Adipocyte (in vitro differentiated cells): ENCODE results near the gene SRC.

ENCODE experiments used
- DNase-seq: peaks from one replicate; pipeline ENCODE4 v3.0.0-alpha.2; 2015; ENCODE audit warnings: low read depth
- H3K27me3 ChIP-seq: replicated peaks from 2 replicates; pipeline ENCODE4 v1.7.0; 2013; ENCODE audit warnings: mild to moderate bottlenecking, low read length, moderate library complexity; ENCODE audit not compliant: control insufficient read depth, insufficient read depth
- H3K36me3 ChIP-seq: 2 replicates; pipeline ENCODE4 v1.7.0; 2013; ENCODE audit warnings: low read length, mild to moderate bottlenecking, moderate library complexity; ENCODE audit not compliant: control insufficient read depth, insufficient read depth, severe bottlenecking
- H3K4me1 ChIP-seq: 2 replicates; pipeline ENCODE4 v1.7.0; 2013; ENCODE audit warnings: mild to moderate bottlenecking, low read length, moderate library complexity; ENCODE audit not compliant: control insufficient read depth, insufficient read depth
- H3K4me3 ChIP-seq: 2 replicates; pipeline ENCODE4 v1.7.0; 2013; ENCODE audit warnings: mild to moderate bottlenecking, low read length, moderate library complexity
- H3K9ac ChIP-seq: 2 replicates; pipeline ENCODE4 v1.7.0; 2013; ENCODE audit warnings: mild to moderate bottlenecking, low read length, moderate library complexity
- H3K9me3 ChIP-seq: 2 replicates; pipeline ENCODE4 v1.7.0; 2013; ENCODE audit warnings: mild to moderate bottlenecking, low read length, moderate library complexity; ENCODE audit not compliant: control insufficient read depth

The SRC gene

DNA sequence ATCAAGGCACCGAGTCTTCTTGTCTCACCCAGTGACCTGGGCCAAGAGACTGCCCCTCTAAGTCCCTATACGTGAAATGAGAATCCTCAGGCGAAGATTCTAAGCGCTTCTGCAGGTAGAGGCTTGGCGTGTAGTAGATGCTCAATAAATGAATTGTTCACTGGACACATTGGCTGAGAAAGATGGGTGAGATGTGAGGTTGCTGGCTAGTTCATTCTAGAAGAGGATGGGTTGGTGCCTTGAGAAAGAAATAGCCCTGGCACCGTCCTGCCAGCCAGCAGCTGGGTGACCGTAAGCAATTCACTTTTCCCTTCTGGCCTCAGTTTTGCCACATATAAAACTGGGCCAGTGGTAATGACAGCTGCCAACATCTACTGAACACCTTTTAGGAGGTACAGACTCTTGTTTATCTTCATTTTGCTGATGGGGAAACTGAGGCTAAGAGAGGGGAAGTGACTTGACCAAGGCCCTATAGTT lies 1.4 kb downstream of the SRC start:
- Histone ChIP-seq H3K4me3 (peak overlapping the region; percentile 79), H3K9me3 (no peaks in the 10 kb centered on the region), H3K36me3 (no peaks in the 10 kb centered on the region), H3K27me3 (no peaks in the 10 kb centered on the region), H3K9ac (peak overlapping the region; percentile 87), H3K4me1 (peaks cover 31% of the 10 kb centered on the region)
- DNase-seq, result no peak

DNA sequence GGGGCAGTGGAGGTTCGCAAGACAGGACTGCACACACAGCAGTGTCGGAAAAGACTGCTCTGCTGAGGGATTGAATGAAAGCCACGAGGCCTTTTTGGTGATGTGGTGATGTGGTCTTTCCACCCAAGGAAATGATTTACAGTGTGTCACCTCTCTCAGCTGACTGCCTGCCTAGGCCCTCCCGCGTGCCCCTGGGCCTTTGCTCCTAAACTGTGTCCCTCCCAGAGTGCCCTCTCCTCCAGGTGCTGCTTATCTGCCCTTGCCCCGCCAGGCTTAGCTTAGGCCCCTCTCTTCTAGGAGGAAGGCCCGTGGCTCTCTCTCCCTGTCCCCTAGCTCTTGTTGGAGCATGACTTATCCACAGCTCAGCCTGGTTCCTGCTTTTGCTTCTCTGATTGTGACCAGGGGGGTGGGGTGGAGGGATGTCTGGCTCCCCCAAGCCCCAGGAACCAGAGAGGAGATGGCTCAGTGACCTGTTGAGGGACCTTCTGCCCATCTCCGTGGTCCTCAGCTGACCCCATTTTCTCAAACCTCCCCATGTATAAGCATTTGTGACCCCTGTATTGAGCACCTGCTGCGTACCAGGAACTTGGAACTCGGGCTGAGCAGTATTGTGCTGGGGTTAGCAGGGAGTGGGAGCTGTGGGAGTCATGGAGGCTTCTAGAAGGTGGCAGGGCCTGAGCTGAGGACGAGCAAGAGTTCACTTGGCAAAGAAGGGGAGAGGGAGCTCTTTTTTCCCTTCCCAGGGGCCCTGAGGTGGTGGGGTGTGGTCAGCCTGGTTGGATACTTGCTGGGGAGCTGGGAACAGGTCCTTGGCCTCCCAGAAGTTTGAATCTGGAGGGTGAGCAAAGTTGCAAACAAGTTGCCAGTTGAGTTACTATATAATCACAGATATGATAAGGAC lies 2.2 kb downstream of the SRC start:
- Histone ChIP-seq H3K27me3 (no peaks in the 10 kb centered on the region), H3K4me1 (peaks cover 36% of the 10 kb centered on the region), H3K9me3 (no peaks in the 10 kb centered on the region), H3K4me3 (no peak overlapping the region), H3K9ac (no peak overlapping the region), H3K36me3 (no peaks in the 10 kb centered on the region)
- DNase-seq, result no peak

DNA sequence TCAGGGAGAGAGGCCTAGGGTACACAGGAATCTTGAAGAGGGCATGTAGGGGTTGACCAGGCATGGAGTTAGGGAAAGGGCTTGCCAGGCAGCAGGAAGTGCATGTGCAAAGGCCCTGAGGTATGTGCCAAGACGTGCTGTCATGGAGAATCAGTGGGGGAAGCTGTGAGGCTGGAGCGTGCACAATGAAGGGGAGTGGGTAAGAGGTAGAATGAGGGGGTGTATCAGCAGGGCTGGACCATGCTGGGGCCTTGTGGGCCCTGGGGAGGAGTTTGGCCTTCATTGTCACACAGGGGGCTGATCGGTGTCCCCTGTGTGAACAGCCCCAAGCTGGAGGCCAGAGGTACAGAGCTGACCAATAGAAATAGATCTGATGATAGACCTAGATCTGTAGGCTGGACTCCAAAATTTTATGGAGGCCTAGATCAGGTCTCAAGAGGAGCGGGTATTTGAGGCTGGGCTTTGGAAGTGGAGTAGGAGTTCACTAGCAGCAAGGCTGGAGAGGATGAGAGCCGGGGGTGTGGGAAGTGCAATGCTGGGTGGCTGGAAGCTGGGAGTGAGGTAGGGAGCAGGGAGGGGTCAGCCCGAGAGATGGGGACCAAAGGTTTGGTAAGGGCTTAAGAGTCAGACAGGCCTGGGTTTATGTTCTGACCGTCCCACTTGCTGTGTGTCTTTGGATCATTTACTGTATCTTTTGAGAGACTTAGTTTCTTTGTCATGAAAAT lies 3.0 kb downstream of the SRC start:
- Histone ChIP-seq H3K9ac (no peak overlapping the region), H3K36me3 (peaks cover 5% of the 10 kb centered on the region), H3K4me1 (peaks cover 36% of the 10 kb centered on the region), H3K9me3 (no peaks in the 10 kb centered on the region), H3K4me3 (no peak overlapping the region), H3K27me3 (no peaks in the 10 kb centered on the region)
- no peak for DNase-seq

DNA sequence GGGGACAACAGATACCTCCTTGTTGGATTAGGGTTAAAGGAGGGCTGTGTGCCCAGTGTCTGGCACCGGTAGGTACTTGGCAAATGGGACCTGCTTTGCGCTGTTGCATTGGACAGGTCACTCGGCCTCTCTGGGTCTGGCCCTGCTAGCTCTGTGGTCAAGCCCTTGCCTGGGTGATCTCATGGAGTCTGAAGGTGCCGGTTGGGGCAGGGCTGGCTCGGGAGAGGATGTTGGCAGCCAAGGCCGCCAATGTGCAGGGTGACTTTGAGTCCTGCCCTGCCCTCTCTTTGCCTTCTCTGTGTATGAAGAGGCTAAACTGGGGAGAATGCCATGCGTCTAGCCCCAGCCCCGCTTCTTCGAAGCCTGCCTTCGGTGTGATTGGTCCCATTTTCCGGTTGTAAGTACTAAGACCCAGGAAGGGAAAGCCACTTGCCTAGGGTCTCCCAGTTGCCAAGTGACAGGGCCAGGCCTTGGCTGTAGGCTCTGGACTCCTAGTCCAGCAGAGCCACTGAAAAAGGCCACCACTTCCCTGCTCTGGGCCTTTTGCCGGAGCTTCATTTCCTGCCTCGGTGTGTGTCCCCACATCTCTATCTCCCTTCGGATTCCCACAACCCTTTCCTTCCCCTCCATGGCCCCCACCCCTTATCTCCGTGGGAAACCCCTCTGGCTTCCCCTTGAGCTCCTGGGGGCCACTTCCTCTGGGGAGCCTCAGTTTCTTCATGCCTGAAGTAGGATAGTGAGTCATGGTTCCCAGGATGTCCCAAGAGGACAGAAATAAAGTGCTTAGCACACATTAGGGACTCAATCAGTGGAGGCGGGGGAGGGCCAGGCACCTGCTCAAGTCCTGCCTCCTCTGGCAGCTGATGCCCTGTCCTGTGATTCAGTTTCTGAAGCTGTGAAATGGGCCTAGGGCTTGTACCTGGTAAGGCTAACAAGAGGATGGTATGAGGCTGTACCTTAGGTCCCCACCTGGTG lies 3.9 kb downstream of the SRC start:
- H3K36me3 ChIP-seq, result peaks cover 8% of the 10 kb centered on the region

DNA sequence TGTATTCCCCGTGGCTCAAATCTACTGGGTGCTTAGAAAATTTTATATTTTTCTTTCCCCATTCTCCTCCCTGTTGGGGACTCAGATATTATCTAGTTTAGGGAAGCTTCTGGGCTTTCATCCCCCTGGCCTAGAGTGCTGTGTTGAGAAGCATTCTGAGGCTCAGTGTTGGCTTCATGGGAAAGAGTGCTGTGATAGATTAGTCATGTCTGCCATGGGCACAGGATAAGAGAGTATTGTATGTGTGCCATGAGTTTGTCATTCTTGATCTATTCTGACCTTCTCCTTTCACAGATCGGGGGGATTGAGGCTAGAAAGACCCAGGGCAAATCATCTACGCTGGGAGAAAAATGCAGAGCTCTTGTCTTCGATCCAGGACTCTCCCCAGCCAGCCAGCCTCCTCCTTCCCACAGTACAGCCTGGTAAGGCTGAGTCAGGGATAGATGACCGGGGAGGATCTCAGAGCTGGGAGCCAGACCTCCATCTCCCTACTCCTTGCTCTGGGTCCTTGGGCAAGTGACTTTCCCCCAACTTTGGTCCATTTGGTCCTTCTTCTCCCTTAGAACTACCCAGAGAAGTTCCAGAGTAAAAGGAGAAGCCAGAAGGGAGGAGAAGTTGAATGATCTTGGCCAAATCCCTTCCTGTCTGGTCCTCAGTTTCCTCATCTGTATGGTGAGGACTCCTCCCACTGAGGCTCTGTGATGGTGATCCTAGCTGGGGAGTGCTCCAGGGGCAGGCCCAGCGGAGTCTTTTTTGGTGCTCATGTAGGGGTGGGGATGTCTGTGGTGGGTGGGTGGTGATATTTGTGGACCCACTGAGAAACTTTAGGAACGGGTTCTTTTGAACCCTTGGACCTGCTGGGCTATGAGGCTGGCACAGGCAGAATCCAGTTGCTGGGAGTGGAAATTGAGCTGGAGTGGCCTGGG lies 5.0 kb downstream of the SRC start:
- no peak for DNase-seq
- peaks cover 8% of the 10 kb centered on the region for H3K36me3 ChIP-seq

More for the DNA sequence above, 3.9 kb downstream of the SRC start:
- no peak overlapping the region for H3K4me3 ChIP-seq
- no peak for DNase-seq
- no peaks in the 10 kb centered on the region for H3K9me3 ChIP-seq
- no peak overlapping the region for H3K9ac ChIP-seq
- no peaks in the 10 kb centered on the region for H3K27me3 ChIP-seq
- peaks cover 36% of the 10 kb centered on the region for H3K4me1 ChIP-seq

DNA sequence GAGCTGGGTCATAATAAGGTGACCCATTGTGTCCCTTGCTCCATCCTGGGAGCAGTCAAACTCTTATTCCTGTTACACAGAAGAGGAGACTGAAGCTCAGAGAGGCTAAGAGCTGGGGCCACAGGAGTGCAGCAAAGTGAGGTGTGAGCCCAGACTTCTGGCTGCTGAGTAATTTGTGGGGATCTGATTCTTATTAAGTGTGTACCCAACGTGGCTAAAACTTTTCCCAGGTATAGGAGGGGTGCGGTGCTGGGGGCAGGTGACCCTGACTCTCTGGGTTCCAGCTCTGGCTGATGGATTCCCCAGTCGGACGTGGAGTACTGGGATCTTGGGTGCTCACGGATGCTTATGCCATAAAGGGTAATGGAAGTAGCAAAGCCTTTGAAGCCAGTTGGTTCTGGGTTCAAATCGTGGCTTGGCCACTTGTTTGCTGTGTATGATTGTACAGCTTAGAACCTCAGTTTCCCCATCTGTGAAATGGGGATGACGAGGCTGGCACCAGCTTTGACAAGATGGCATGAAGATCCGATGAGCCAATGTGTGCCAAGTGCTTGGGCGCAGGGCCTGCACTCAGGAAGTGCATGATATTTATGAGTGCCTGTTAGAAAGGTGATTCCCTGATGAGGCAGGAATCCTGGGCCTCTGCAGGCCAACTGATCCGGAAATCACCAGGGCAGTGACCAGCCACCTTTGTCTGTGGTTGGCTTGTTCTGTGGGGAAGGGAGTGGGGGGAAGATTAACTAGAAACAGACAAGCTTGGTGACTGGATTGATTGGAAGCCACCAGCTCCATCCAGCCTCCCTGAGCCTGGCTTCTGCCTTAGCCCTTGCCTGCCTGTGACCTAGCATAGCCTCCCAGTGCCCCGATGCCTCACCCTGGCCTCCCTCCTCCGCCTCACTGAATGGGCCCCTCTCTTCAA lies 6.0 kb downstream of the SRC start:
- H3K9ac ChIP-seq, result no peak overlapping the region
- H3K4me3 ChIP-seq, result no peak overlapping the region
- no peaks in the 10 kb centered on the region for H3K9me3 ChIP-seq
- H3K27me3 ChIP-seq, result no peaks in the 10 kb centered on the region
- no peak for DNase-seq
- peaks cover 37% of the 10 kb centered on the region for H3K4me1 ChIP-seq
- H3K36me3 ChIP-seq, result peaks cover 8% of the 10 kb centered on the region

More for the DNA sequence above, 5.0 kb downstream of the SRC start:
- Histone ChIP-seq H3K9ac (no peak overlapping the region), H3K4me3 (no peak overlapping the region), H3K4me1 (peaks cover 33% of the 10 kb centered on the region), H3K9me3 (no peaks in the 10 kb centered on the region), H3K27me3 (no peaks in the 10 kb centered on the region)

DNA sequence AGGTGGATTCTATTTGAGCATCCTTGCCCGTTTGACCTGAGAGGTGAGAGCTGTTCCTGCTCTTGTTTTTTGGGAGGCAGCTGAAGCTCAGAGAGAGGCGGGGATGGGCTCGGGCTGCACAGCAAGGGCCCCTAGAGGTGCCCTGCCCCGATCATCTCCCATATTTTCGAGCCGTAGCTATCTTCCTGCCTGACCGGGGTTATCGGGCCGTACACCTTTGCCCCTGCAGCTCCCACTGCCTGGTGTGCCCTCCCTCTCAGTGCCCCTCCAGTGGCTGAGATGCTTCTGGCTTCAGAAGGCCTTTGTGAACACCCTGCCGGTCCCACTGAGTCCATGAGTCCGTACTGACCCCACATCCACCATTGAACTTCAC lies 6.7 kb downstream of the SRC start:
- H3K4me3 ChIP-seq, result no peak overlapping the region
- no peak for DNase-seq
- H3K36me3 ChIP-seq, result peaks cover 8% of the 10 kb centered on the region
- H3K27me3 ChIP-seq, result no peaks in the 10 kb centered on the region
- peak overlapping the region; percentile 39 for H3K9ac ChIP-seq
- no peaks in the 10 kb centered on the region for H3K9me3 ChIP-seq
- H3K4me1 ChIP-seq, result peaks cover 31% of the 10 kb centered on the region

DNA sequence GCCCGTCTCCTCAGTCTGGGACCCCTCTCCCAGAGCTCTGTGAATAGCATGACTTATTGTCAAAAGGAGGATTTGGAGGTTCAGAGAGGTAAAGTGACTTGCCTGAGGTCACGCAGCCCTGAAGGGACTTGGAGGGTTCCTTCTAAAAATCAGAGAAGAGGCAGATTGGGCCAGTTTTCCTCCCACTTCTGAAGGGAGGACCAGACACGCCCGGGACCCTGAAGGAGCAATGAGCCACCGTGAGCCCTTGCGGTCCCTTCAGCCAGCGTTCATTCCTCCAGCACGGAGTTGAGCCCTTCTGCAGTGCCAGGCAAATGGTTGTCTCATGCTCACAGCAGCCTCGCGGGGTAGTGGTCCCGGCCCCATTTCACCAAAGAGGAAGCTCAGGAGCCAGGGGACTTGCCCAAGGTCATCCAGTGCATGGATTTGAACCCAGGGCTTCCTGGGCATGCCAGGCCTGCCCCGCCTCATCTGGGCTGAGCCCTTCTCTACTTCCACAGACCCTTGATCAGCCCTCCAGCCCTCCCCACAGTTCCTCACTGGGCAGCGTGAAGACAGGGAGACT lies 7.4 kb downstream of the SRC start:
- no peaks in the 10 kb centered on the region for H3K27me3 ChIP-seq
- H3K36me3 ChIP-seq, result peaks cover 8% of the 10 kb centered on the region
- no peaks in the 10 kb centered on the region for H3K9me3 ChIP-seq
- no peak for DNase-seq
- no peak overlapping the region for H3K4me3 ChIP-seq
- no peak overlapping the region for H3K9ac ChIP-seq
- H3K4me1 ChIP-seq, result peaks cover 34% of the 10 kb centered on the region
